Mesenchymal stem cell (in vitro differentiated cells and primary cell): ENCODE measurements around the gene GABRR3.

Source experiments
- DNase-seq: peaks from one replicate; pipeline ENCODE4 v3.0.0-alpha.2; 2013
- H2AFZ ChIP-seq: one replicate; pipeline ENCODE4 v1.6.1; 2013; ENCODE audit warnings: low read depth, mild to moderate bottlenecking, control low read depth, inconsistent platforms, low read length, moderate library complexity
- H2AK5ac ChIP-seq: 2 replicates; pipeline ENCODE4 v1.6.1; 2013; ENCODE audit warnings: low read length, moderate library complexity, mild to moderate bottlenecking, inconsistent platforms; ENCODE audit not compliant: severe bottlenecking
- H2BK120ac ChIP-seq: one replicate; pipeline ENCODE4 v1.6.1; 2013; ENCODE audit warnings: low read depth, mild to moderate bottlenecking, inconsistent platforms, low read length, moderate library complexity
- H2BK12ac ChIP-seq, 2 experiments: one replicate each; pipeline ENCODE4 v1.6.1; 2013; ENCODE audit warnings: inconsistent platforms in 2 of 2, low read length in 2 of 2, mild to moderate bottlenecking in 2 of 2, moderate library complexity in 2 of 2, control low read depth in 1 of 2
- H2BK15ac ChIP-seq: one replicate; pipeline ENCODE4 v1.6.1; 2013; ENCODE audit warnings: mild to moderate bottlenecking, low read depth, inconsistent platforms; ENCODE audit not compliant: poor library complexity, severe bottlenecking
- H2BK5ac ChIP-seq: 2 replicates; pipeline ENCODE4 v1.6.1; 2013; ENCODE audit warnings: low read depth, mild to moderate bottlenecking, low read length, control low read depth, inconsistent platforms; ENCODE audit not compliant: poor library complexity, severe bottlenecking
- H3K14ac ChIP-seq, 2 experiments: one replicate each; pipeline ENCODE4 v1.6.1; 2013; ENCODE audit warnings: inconsistent platforms in 2 of 2, low read length in 2 of 2, control low read depth in 1 of 2, mild to moderate bottlenecking in 1 of 2, moderate library complexity in 1 of 2
- H3K18ac ChIP-seq, 2 experiments: one replicate each; pipeline ENCODE4 v1.6.1; 2013; ENCODE audit warnings: inconsistent platforms in 2 of 2, low read length in 2 of 2, control low read depth in 1 of 2, low read depth in 1 of 2, mild to moderate bottlenecking in 1 of 2
- H3K23ac ChIP-seq, 2 experiments: one replicate each; pipeline ENCODE4 v1.6.1; 2013; ENCODE audit warnings: inconsistent platforms in 2 of 2, low read length in 2 of 2, mild to moderate bottlenecking in 2 of 2, moderate library complexity in 2 of 2, control low read depth in 1 of 2
- H3K27ac ChIP-seq: 2 replicates; pipeline ENCODE4 v1.5.1; 2013; ENCODE audit warnings: mild to moderate bottlenecking, moderate library complexity, low read length, control low read depth, inconsistent platforms; ENCODE audit not compliant: poor library complexity, severe bottlenecking
- H3K27me3 ChIP-seq, 2 experiments: 2 replicates each; pipeline versions ENCODE4 v1.6.1 to v1.7.0; 2013; ENCODE audit warnings: low read length in 2 of 2, mild to moderate bottlenecking in 2 of 2, moderate library complexity in 2 of 2, control low read depth in 1 of 2, inconsistent platforms in 1 of 2; ENCODE audit not compliant: control insufficient read depth in 1 of 2, insufficient read depth in 1 of 2
- H3K36me3 ChIP-seq, 2 experiments: 2 replicates each; pipeline versions ENCODE4 v1.6.1 to v1.7.0; 2013; ENCODE audit warnings: low read length in 2 of 2, control low read depth in 1 of 2, inconsistent platforms in 1 of 2, low read depth in 1 of 2, mild to moderate bottlenecking in 1 of 2; ENCODE audit not compliant: insufficient read depth in 2 of 2, control insufficient read depth in 1 of 2
- H3K4ac ChIP-seq, 2 experiments: one replicate each; pipeline ENCODE4 v1.6.1; 2013; ENCODE audit warnings: inconsistent platforms in 2 of 2, low read length in 2 of 2, mild to moderate bottlenecking in 2 of 2, moderate library complexity in 2 of 2, control low read depth in 1 of 2, low read depth in 1 of 2
- H3K4me1 ChIP-seq: 2 replicates; pipeline ENCODE4 v1.6.1; 2013; ENCODE audit warnings: low read depth, low read length, control low read depth; ENCODE audit not compliant: control insufficient read depth, insufficient read depth
- H3K4me2 ChIP-seq: 2 replicates; pipeline ENCODE4 v1.6.1; 2013; ENCODE audit warnings: low read length, mild to moderate bottlenecking, inconsistent platforms; ENCODE audit not compliant: poor library complexity, severe bottlenecking
- H3K4me3 ChIP-seq, 2 experiments: 2 replicates each; pipeline versions ENCODE4 v1.5.1 to v1.7.0; 2013; ENCODE audit warnings: low read length in 2 of 2, mild to moderate bottlenecking in 2 of 2, control low read depth in 1 of 2, low read depth in 1 of 2; ENCODE audit not compliant: insufficient read depth in 1 of 2
- H3K79me1 ChIP-seq: replicated peaks from 2 replicates; pipeline ENCODE4 v1.6.1; 2013; ENCODE audit warnings: mild to moderate bottlenecking, control low read depth, low read length, inconsistent platforms; ENCODE audit not compliant: poor library complexity, severe bottlenecking
- H3K9ac ChIP-seq: 2 replicates; pipeline ENCODE4 v1.7.0; 2013; ENCODE audit warnings: mild to moderate bottlenecking, low read length, moderate library complexity
- H3K9me3 ChIP-seq: 2 replicates; pipeline ENCODE4 v1.7.0; 2013; ENCODE audit warnings: mild to moderate bottlenecking, low read length; ENCODE audit not compliant: control insufficient read depth
- H4K8ac ChIP-seq: one replicate; pipeline ENCODE4 v1.6.1; 2013; ENCODE audit warnings: inconsistent platforms, mild to moderate bottlenecking, low read length, moderate library complexity
- H4K91ac ChIP-seq: one replicate; pipeline ENCODE4 v1.6.1; 2013; ENCODE audit warnings: mild to moderate bottlenecking, low read length, inconsistent platforms
- WGBS: methylation state at CpG from one replicate; pipeline ENCODE4 v1.1.7; 2013; ENCODE audit warnings: mixed read lengths; 5-methylcytosine and 5-hydroxymethylcytosine counted together

GABRR3 gene

DNA sequence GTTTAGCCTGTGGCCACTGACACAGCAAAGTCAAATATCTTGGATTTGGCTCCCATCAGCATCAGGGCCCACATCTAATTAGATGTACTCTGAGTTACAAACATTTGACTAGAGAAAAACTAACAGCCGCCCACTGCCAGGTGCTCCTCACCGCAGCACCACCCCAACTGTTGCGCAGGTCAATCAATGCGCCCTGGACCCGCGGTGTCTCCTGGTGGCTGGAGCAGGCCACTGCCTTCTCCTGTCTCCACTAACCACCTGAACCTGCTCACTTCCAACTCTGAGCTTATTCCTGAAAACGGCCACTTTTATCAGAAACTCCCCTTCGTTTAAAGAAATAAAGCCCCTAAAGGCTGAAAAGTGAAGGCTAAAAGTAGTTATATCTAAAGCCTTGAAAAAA lies 67.1 kb downstream of the GABRR3 start:
- peaks cover 0 to 32% of the 10 kb centered on the region in 2 experiments for H3K36me3 ChIP-seq
- no peak overlapping the region for H2BK5ac ChIP-seq
- peaks cover 2% of the 10 kb centered on the region for H3K4me1 ChIP-seq
- no peak overlapping the region for H4K91ac ChIP-seq
- H2AK5ac ChIP-seq: no peak overlapping the region
- no peak for DNase-seq
- H3K27ac ChIP-seq: no peak overlapping the region
- no peak overlapping the region for H3K4me3 ChIP-seq
- H4K8ac ChIP-seq: no peak overlapping the region
- peak overlapping the region in 1 of 2 experiments; percentile 52 for H2BK12ac ChIP-seq
- H2BK120ac ChIP-seq: no peak overlapping the region
- no peak overlapping the region for H3K9ac ChIP-seq
- peaks cover 1% of the 10 kb centered on the region for H3K79me1 ChIP-seq
- H3K14ac ChIP-seq: no peak overlapping the region
- H3K27me3 ChIP-seq: no peaks in the 10 kb centered on the region
- H3K23ac ChIP-seq: no peak overlapping the region
- 97% methylated on average over 6 of the region's 8 CpGs for WGBS
- no peaks in the 10 kb centered on the region for H3K9me3 ChIP-seq
- no peak overlapping the region for H2BK15ac ChIP-seq
- no peak overlapping the region for H2AFZ ChIP-seq
- no peak overlapping the region for H3K4me2 ChIP-seq
- no peak overlapping the region for H3K18ac ChIP-seq
- no peak overlapping the region for H3K4ac ChIP-seq

DNA sequence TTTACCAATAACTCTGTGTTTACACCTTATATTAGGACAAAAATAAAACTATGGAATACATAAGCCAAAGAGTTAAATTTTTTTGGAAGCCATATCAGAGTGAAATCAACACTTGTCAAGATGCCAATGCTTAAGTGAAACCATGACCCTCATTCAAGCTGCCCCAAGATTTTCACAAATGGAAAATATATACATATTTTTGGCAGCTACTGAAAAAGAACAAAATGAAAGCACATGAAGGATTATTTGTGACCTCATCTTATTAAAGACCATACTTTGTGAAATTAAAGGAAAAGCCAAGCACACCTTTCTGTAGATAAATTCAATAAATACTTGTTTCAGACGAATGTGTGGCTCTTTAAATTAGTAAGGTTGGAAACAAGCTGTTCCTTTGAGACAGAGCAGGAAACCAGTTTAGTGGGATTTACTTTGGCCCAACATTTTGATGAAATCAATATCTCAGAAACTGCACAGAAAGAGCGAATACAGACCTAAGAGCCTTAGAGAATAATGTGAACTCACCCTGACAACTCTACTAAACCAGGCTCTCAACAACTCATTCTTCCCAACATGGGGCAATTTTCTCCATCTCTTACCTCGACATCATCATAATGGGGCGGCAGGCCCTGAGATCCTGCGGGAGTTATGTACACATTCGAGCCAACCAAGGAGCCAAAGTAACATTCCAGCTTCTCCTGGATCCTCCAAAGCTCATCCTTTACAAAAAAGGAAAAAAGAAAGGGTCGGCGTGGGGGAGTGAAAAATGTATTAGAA lies 73.9 kb downstream of the GABRR3 start:
- Histone ChIP-seq H2BK120ac (no peak overlapping the region), H3K4me1 (peaks cover 6% of the 10 kb centered on the region), H3K14ac (no peak overlapping the region), H3K4ac (no peak overlapping the region), H4K91ac (no peak overlapping the region), H2BK5ac (no peak overlapping the region), H2BK12ac (no peak overlapping the region), H3K4me3 (peak overlapping the region in 1 of 2 experiments; percentile 22), H3K27me3 (no peaks in the 10 kb centered on the region), H2AK5ac (no peak overlapping the region), H3K4me2 (no peak overlapping the region), H3K23ac (no peak overlapping the region), H2AFZ (no peak overlapping the region), H3K27ac (no peak overlapping the region), H3K9me3 (no peaks in the 10 kb centered on the region), H4K8ac (no peak overlapping the region), H3K18ac (no peak overlapping the region), H3K36me3 (peaks cover 0 to 39% of the 10 kb centered on the region in 2 experiments), H3K79me1 (peaks cover 7% of the 10 kb centered on the region), H2BK15ac (no peak overlapping the region), H3K9ac (peak overlapping the region; percentile 46)
- DNase-seq: no peak
- WGBS: 100% methylated on average over 3 of the region's 8 CpGs

DNA sequence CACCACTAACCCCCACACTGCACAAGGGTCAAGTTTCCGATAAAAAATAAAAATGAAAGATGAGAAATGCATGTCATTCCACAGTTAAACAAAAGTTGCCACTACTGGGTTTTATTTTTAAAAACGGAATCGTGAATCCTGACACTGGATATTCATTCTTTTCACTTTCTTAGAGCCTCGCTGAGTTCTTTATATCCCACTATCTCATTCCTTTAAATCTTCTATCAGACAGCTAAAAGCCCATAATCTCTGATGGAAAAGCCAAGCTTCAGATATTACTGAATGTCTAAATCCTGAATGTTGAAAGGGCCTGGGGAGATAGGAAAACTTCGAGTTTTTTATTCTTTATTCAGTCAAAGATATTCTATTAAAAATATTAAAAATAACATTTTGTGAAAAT lies 74.6 kb downstream of the GABRR3 start:
- Histone ChIP-seq H3K23ac (no peak overlapping the region), H2AK5ac (no peak overlapping the region), H3K9me3 (no peaks in the 10 kb centered on the region), H3K4me3 (peak overlapping the region in 1 of 2 experiments; percentile 22), H3K18ac (no peak overlapping the region), H3K4me2 (no peak overlapping the region), H2BK12ac (no peak overlapping the region), H3K14ac (no peak overlapping the region), H2BK15ac (no peak overlapping the region), H3K4me1 (peaks cover 6% of the 10 kb centered on the region), H4K91ac (no peak overlapping the region), H2BK5ac (no peak overlapping the region), H3K27me3 (no peaks in the 10 kb centered on the region), H2AFZ (no peak overlapping the region), H3K9ac (peak overlapping the region; percentile 46), H4K8ac (no peak overlapping the region), H3K4ac (no peak overlapping the region), H3K36me3 (peaks cover 0 to 39% of the 10 kb centered on the region in 2 experiments), H3K79me1 (peaks cover 7% of the 10 kb centered on the region), H2BK120ac (no peak overlapping the region), H3K27ac (no peak overlapping the region)
- 90% methylated on average over 4 of the region's 5 CpGs for WGBS
- DNase-seq: no peak

DNA sequence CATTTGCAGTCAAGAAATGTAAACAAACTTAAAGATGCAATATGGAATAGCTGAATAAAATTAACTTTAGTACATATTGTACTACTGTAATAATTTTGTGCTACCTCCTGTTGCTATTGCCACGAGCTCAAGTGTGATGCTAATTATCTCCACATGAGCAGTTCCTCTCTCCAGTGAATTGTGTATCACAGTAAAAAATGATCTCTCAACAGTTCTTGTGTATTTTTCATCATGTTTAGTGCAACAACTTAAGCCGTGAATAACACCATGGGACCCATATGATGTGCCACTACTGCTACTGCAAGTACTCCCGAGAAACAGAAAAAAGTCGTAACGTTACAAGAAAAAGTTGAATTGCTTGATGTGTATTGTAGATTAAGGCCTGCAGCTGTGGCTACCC lies 75.2 kb downstream of the GABRR3 start:
- Histone ChIP-seq H2BK12ac (no peak overlapping the region), H2AFZ (no peak overlapping the region), H4K8ac (no peak overlapping the region), H3K4me1 (peaks cover 6% of the 10 kb centered on the region), H2BK120ac (no peak overlapping the region), H3K14ac (no peak overlapping the region), H3K4me2 (no peak overlapping the region), H3K9me3 (no peaks in the 10 kb centered on the region), H3K9ac (peak overlapping the region; percentile 46), H2AK5ac (no peak overlapping the region), H3K23ac (no peak overlapping the region), H3K27me3 (no peaks in the 10 kb centered on the region), H3K36me3 (peaks cover 0 to 43% of the 10 kb centered on the region in 2 experiments), H2BK5ac (no peak overlapping the region), H3K18ac (no peak overlapping the region), H3K27ac (no peak overlapping the region), H2BK15ac (no peak overlapping the region), H3K4me3 (no peak overlapping the region), H3K4ac (no peak overlapping the region), H3K79me1 (peaks cover 7% of the 10 kb centered on the region), H4K91ac (no peak overlapping the region)
- DNase-seq: no peak
- 94% methylated on average over 5 of the region's 5 CpGs for WGBS
